Aorta (tissue), 5 donors: ENCODE measurements around the gene ARHGAP4. TPM values are rescaled to one million over a fixed set of nuclear protein-coding genes. Genes with fewer than 3 reads are reported as not detected.

Experiments
- ATAC-seq: fragments of 200-7000 bp; cut with Tn5 transposase; one replicate; pipeline ENCODE4 v1.9.1; 2022; ENCODE audit warnings: moderate library complexity; ENCODE audit not compliant: low FRiP score
- DNase-seq, 2 donors: peaks; one replicate each; pipeline ENCODE4 v3.0.0-alpha.2; 2020
- H3K27ac ChIP-seq, 2 donors: one replicate each; pipeline ENCODE4 v1.5.1; 2013; ENCODE audit warnings: low read length in 2 of 2, mild to moderate bottlenecking in 2 of 2, moderate library complexity in 2 of 2, control low read depth in 1 of 2, inconsistent platforms in 1 of 2, low read depth in 1 of 2
- H3K27me3 ChIP-seq, 2 donors: one replicate each; pipeline ENCODE4 v1.6.1; 2013; ENCODE audit warnings: control low read depth in 1 of 2, low read length in 1 of 2, mild to moderate bottlenecking in 1 of 2, moderate library complexity in 1 of 2; ENCODE audit not compliant: insufficient read depth in 2 of 2, control insufficient read depth in 1 of 2
- H3K36me3 ChIP-seq, 2 donors: one replicate each; pipeline ENCODE4 v1.6.1; 2013; ENCODE audit warnings: control low read depth in 1 of 2, low read length in 1 of 2, mild to moderate bottlenecking in 1 of 2; ENCODE audit not compliant: insufficient read depth in 2 of 2, control insufficient read depth in 1 of 2
- H3K4me1 ChIP-seq, 2 donors: one replicate each; pipeline ENCODE4 v1.6.1; 2013; ENCODE audit warnings: low read length in 2 of 2, control low read depth in 1 of 2, mild to moderate bottlenecking in 1 of 2, moderate library complexity in 1 of 2; ENCODE audit not compliant: insufficient read depth in 2 of 2, control insufficient read depth in 1 of 2
- H3K4me3 ChIP-seq, 2 donors: one replicate each; pipeline ENCODE4 v1.5.1; 2013; ENCODE audit warnings: low read length in 2 of 2, control low read depth in 1 of 2, mild to moderate bottlenecking in 1 of 2
- H3K9me3 ChIP-seq: one replicate; pipeline ENCODE4 v1.6.1; 2013; ENCODE audit warnings: mild to moderate bottlenecking, low read length; ENCODE audit not compliant: control insufficient read depth
- WGBS, 2 donors: extraction: QIAGEN DNeasy Blood & Tissue Kit; methylation state at CpG; one replicate each; pipeline ENCODE4 v1.1.7; 2013; 5-methylcytosine and 5-hydroxymethylcytosine counted together
- intact Hi-C, 2 donors: fragments of 100-400 bp; cut with DNase I; formaldehyde crosslinking; loops; one replicate each; pipeline versions ENCODE4 v1.14.2 to v1.15.0; 2022
- polyA plus RNA-seq, 2 donors: library from polyadenylated mRNA; stranded (reverse); fragments of 200-250 nt; gene quantifications; one replicate each; pipeline ENCODE4 v1.2.3, GENCODE V29; 2013
- total RNA-seq, 2 donors: library from RNA; stranded (reverse); fragmentation: NEBNext Ultra II Directional; extraction: Animal tissue kit (Norgen Biotek cat#: 25700); gene quantifications; one replicate each; pipeline ENCODE4 v1.2.1, GENCODE V29; 2021
- donor health status: healthy with polysubstance abuse.
- donor health status: Bipolar disorder and iron deficiency.
- donor health status: DM: no; HTN: no; CAD: no.
- donor health status: DM: no; HTN: no; CAD: no.
- donor health status: DM: yes; HTN: yes; CAD: no.

ARHGAP4 gene
- total and polyA plus RNA-seq, 4 donors = 13.5 to 81.3 (median 34.0) TPM

DNA sequence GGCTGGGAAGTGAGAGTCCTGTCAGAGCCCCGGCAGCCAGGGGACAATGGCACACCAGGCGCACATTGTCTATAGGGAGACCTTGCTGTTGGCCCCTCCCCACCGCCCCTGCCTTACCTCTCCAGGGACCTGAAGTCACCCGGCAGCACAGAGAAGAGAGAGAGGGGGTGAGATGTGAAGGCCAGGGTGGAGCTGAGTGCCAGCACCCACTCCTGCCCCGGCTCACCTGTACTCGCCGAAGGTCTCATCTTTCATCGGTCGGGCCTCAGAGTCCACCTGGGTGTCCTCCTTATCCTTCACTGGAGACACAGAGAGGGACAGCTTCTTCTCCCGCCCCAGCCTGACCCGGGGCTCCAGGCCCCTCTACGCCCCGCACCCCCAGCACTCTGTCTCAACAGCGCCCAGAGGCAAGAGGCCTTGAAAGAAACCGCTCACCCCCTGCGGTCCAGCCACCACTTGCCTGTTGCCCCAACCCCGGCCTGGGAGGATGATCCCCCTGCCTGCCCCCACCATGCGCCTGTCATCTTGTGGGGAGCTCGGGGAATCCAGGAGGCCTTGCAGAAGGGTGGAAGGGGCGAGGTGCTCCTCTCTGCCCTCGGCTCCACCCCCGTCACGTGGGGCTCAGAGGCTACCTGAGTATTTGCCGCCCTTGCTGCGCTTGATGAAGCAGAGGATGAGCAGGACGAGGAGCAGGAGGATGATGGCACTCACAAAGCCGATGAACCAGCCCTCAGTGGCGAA, 62.6 kb downstream of the ARHGAP4 start:
- Histone ChIP-seq H3K27me3 (no peaks in the 10 kb centered on the region), H3K4me1 (no peaks in the 10 kb centered on the region), H3K9me3 (no peaks in the 10 kb centered on the region), H3K4me3 (no peak overlapping the region), H3K27ac (no peak overlapping the region), H3K36me3 (no peaks in the 10 kb centered on the region)
- 60 to 61% methylated on average over 24 to 28 of the region's 28 CpGs for WGBS, 2 donors
- intact Hi-C loops = no loop called here
- ATAC-seq (no peak), DNase-seq (no peak)

DNA sequence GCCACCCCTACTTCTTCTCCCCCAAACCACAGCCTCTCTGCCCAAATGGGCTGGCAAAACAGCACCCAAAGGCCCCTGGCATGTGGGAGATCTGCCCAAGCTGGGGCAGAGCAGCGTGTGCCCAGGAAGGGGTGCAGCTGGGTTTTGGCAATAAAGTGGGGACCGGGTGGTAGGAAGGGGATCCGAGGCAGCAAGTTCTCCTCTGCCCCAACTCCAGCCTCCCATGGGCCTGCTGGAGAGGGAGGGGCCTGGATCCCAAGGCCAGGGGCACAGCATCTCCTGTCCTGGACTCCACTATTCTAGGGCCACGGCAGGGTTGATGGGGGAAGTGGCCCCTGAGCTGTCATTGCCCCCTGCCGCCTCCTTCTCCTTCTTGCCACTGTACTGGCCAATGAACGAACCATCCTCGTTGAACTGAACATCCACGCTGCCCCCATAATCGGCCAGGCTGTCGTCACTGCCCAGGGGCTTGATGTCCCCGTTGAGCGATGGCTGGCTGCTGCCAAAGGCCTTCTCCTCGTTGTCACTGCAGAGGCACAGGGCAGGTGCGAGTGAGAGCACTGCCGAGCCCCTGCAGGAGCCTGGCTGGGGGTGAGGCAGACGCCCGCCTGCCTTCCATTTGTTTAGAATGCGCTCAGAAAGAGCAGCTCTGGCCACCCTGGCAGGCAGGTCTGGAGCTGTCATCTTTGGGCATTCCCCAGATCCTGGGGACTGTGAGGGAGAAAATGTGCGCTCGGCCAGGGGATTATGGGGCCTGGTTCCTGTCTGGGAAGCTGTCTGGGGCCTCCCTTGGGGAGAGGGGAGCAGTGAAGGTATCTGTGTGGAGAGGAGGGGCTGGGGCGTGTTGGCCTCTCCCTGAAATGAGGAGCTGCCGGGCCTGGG, 63.5 kb downstream of the ARHGAP4 start:
- no peak for DNase-seq

DNA sequence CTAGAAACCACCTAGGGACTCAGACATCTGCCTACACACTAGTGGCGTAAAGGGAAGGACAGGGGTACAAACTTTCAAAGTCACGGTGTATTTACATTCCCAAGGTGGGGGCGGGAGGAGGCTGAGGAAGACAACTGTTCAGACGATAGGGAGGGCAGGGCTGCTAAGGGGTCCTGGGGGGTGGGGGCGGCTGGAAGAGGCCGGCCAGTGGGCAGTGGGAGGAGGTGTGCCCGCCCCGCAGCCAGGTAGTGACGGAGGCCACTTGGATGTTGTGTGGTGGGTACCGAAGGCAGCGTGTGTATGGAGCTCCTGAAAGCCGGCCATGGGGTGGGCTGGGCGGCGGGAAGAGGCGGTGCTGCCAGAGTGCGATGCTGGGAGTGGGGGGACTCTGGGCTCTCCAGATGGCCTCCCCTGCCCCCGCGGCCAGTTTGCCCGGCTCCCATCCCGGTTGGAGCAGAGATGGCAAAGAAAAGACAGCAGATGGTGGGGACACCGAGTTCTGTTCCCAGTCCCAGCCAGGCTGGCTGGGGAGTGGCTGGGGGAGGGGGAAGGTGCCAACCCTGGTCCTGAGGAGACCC, 64.2 kb downstream of the ARHGAP4 start:
- Histone ChIP-seq H3K36me3 (no peaks in the 10 kb centered on the region), H3K9me3 (no peaks in the 10 kb centered on the region), H3K27ac (no peak overlapping the region), H3K27me3 (no peaks in the 10 kb centered on the region), H3K4me1 (no peaks in the 10 kb centered on the region), H3K4me3 (no peak overlapping the region)
- DNase-seq (peak in 1 of 2 donors; percentile 69), ATAC-seq (no peak)
- WGBS, 2 donors = 50 to 57% methylated on average over 21 of the region's 21 CpGs
- intact Hi-C loops = no loop called here

More for the DNA sequence above, 63.5 kb downstream of the ARHGAP4 start:
- Histone ChIP-seq H3K4me1 (no peaks in the 10 kb centered on the region), H3K27me3 (no peaks in the 10 kb centered on the region), H3K36me3 (no peaks in the 10 kb centered on the region), H3K9me3 (no peaks in the 10 kb centered on the region), H3K4me3 (no peak overlapping the region), H3K27ac (no peak overlapping the region)
- no peak for ATAC-seq
- 43 to 61% methylated on average over 21 to 22 of the region's 22 CpGs for WGBS, 2 donors
- intact Hi-C loops = no loop called here

DNA sequence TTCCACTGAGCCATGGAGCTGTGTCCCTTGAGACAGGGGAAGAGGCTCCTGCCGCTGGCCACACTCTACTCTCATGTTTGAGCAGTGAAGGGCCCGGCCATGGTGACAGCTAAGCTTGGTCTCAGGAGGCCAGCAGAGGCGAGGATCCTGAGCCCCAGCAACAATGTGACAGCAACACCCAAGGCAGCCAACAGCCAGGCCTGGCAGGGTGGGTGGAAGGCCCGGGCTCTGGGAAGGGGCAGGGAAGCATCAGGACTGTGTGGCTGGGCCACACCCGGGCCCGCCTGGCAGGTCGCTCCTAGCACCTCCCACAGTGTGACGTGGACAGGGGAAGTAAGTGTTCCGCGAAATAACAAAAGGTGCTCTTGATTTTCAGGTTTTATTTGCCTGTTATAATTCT, 64.9 kb downstream of the ARHGAP4 start:
- Histone ChIP-seq H3K9me3 (no peaks in the 10 kb centered on the region), H3K27ac (no peak overlapping the region), H3K27me3 (no peaks in the 10 kb centered on the region), H3K4me3 (no peak overlapping the region), H3K4me1 (no peaks in the 10 kb centered on the region), H3K36me3 (no peaks in the 10 kb centered on the region)
- WGBS, 2 donors = 75% methylated on average over 10 of the region's 10 CpGs
- ATAC-seq (no peak), DNase-seq (peak in 1 of 2 donors; percentile 73)
- intact Hi-C loops = no loop called here

Other genes starting within 250 kb of the ARHGAP4 start
- gene SLC6A8, start 238.3 kb downstream of the ARHGAP4 start, total RNA-seq = 10 to 100 TPM; 16.2 to 26.7 TPM
- gene SLC6A8, start 238.3 kb downstream of the ARHGAP4 start, polyA plus RNA-seq = 10 to 100 TPM; 13.9 to 14.7 TPM
- 100 to 1,000 TPM; 118 to 130 TPM for gene BCAP31, start 201.9 kb downstream of the ARHGAP4 start, total RNA-seq
- 100 to 1,000 TPM; 101 to 128 TPM for gene BCAP31, start 201.9 kb downstream of the ARHGAP4 start, polyA plus RNA-seq
- 10 to 100 TPM; 11.4 to 15.8 TPM for gene ABCD1, start 201.4 kb downstream of the ARHGAP4 start, total RNA-seq
- gene ABCD1, start 201.4 kb downstream of the ARHGAP4 start, polyA plus RNA-seq = 1 to 10 TPM; 8.8 to 9.9 TPM
- gene PLXNB3, start 162.0 kb downstream of the ARHGAP4 start, total RNA-seq = 10 to 100 TPM; 18.0 to 18.7 TPM
- gene PLXNB3, start 162.0 kb downstream of the ARHGAP4 start, polyA plus RNA-seq = 10 to 100 TPM in 1 of 2 donors, under 1 TPM in 1; 0.38 to 31.4 TPM
- gene SRPK3, start 145.2 kb downstream of the ARHGAP4 start, total RNA-seq = 1 to 10 TPM; 5.4 to 8.0 TPM
- gene SRPK3, start 145.2 kb downstream of the ARHGAP4 start, polyA plus RNA-seq = 10 to 100 TPM in 1 of 2 donors, 1 to 10 TPM in 1; 1.1 to 11.0 TPM
- 10 to 100 TPM; 46.8 to 48.4 TPM for gene IDH3G, start 131.9 kb downstream of the ARHGAP4 start, total RNA-seq
- gene IDH3G, start 131.9 kb downstream of the ARHGAP4 start, polyA plus RNA-seq = 10 to 100 TPM; 33.3 to 72.5 TPM
- 100 to 1,000 TPM; 182 TPM for gene SSR4, start 131.6 kb downstream of the ARHGAP4 start, total RNA-seq
- 100 to 1,000 TPM; 401 to 633 TPM for gene SSR4, start 131.6 kb downstream of the ARHGAP4 start, polyA plus RNA-seq
- 10 to 100 TPM; 11.9 to 19.2 TPM for gene PDZD4, start 95.7 kb downstream of the ARHGAP4 start, total RNA-seq
- 10 to 100 TPM in 1 of 2 donors, 1 to 10 TPM in 1; 4.4 to 27.3 TPM for gene PDZD4, start 95.7 kb downstream of the ARHGAP4 start, polyA plus RNA-seq
- gene L1CAM, start 40.1 kb downstream of the ARHGAP4 start, total RNA-seq = 10 to 100 TPM in 1 of 2 donors, 1 to 10 TPM in 1; 4.3 to 11.6 TPM
- gene L1CAM, start 40.1 kb downstream of the ARHGAP4 start, polyA plus RNA-seq = 1 to 10 TPM in 1 of 2 donors, not detected in 1; 1.0 TPM
- gene AVPR2, start 21.6 kb downstream of the ARHGAP4 start, total RNA-seq = 1 to 10 TPM; 3.0 to 4.6 TPM
- under 1 TPM in 1 of 2 donors, not detected in 1; 0.23 TPM for gene AVPR2, start 21.6 kb downstream of the ARHGAP4 start, polyA plus RNA-seq
- 10 to 100 TPM; 70.2 to 87.3 TPM for gene NAA10, start 8.8 kb upstream of the ARHGAP4 start, total RNA-seq
- 100 to 1,000 TPM in 1 of 2 donors, 10 to 100 TPM in 1; 81.8 to 287 TPM for gene NAA10, start 8.8 kb upstream of the ARHGAP4 start, polyA plus RNA-seq
- 10 to 100 TPM; 13.1 to 20.9 TPM for gene RENBP, start 18.4 kb upstream of the ARHGAP4 start, total RNA-seq
- 10 to 100 TPM; 10.5 to 14.5 TPM for gene RENBP, start 18.4 kb upstream of the ARHGAP4 start, polyA plus RNA-seq
- 10 to 100 TPM; 41.6 to 41.8 TPM for gene HCFC1, start 45.6 kb upstream of the ARHGAP4 start, total RNA-seq
- 10 to 100 TPM in 1 of 2 donors, 1 to 10 TPM in 1; 6.5 to 20.3 TPM for gene HCFC1, start 45.6 kb upstream of the ARHGAP4 start, polyA plus RNA-seq
- 1 to 10 TPM; 3.8 to 8.6 TPM for gene TMEM187, start 46.5 kb upstream of the ARHGAP4 start, total RNA-seq
- gene TMEM187, start 46.5 kb upstream of the ARHGAP4 start, polyA plus RNA-seq = 1 to 10 TPM; 2.5 to 6.3 TPM
- gene IRAK1, start 93.6 kb upstream of the ARHGAP4 start, total RNA-seq = 10 to 100 TPM; 62.3 to 78.3 TPM
- 10 to 100 TPM; 45.9 to 60.5 TPM for gene IRAK1, start 93.6 kb upstream of the ARHGAP4 start, polyA plus RNA-seq
- 10 to 100 TPM; 73.5 to 80.7 TPM for gene MECP2, start 171.5 kb upstream of the ARHGAP4 start, total RNA-seq
- 10 to 100 TPM; 10.4 to 24.9 TPM for gene MECP2, start 171.5 kb upstream of the ARHGAP4 start, polyA plus RNA-seq
- gene OPN1LW, start 218.0 kb upstream of the ARHGAP4 start, total RNA-seq = not detected
- gene OPN1LW, start 218.0 kb upstream of the ARHGAP4 start, polyA plus RNA-seq = not detected